ENCODE measurements around the gene CPE.

CPE gene

GRCh38 chr4:165516281-165516833 is 137.5 kb downstream of the CPE start:
- no peak for DNase-seq

GRCh38 chr4:165517216-165517615 is 138.4 kb downstream of the CPE start:
- no peak for DNase-seq

GRCh38 chr4:165518024-165518616 is 139.3 kb downstream of the CPE start:
- no peak for DNase-seq

- no peak for DNase-seq
These were observed 139.9 kb downstream of the CPE start for GRCh38 chr4:165518686-165519085.

GRCh38 chr4:165519591-165519990 is 140.8 kb downstream of the CPE start:
- DNase-seq = no peak

GRCh38 chr4:165520086-165520485 is 141.3 kb downstream of the CPE start:
- no peak for DNase-seq

GRCh38 chr4:165522050-165522449 is 143.2 kb downstream of the CPE start:
- no peak for DNase-seq

GRCh38 chr4:165524532-165525190 is 145.9 kb downstream of the CPE start:
- peak; percentile 15 for DNase-seq

- no peak for DNase-seq
These were observed 154.2 kb downstream of the CPE start for GRCh38 chr4:165532976-165533375.

- DNase-seq = peak; percentile 68
These were observed 158.3 kb downstream of the CPE start for GRCh38 chr4:165537028-165537648.

GRCh38 chr4:165539801-165540200 is 161.0 kb downstream of the CPE start:
- no peak for DNase-seq

- no peak for DNase-seq
These were observed 161.5 kb downstream of the CPE start for GRCh38 chr4:165540206-165540830.

- peak; percentile 13 for DNase-seq
These were observed 163.1 kb downstream of the CPE start for GRCh38 chr4:165541851-165542459.

GRCh38 chr4:165542476-165542875 is 163.7 kb downstream of the CPE start:
- no peak for DNase-seq

All from hematopoietic multipotent progenitor cell treated with erythropoietin and hydrocortisone succinate and interleukin-3 and kit ligand, for 4 days (in vitro differentiated cells).